HG03342 (cell line): ENCODE results near the gene NAB1.
"Not testable (repeated sequence)": the region's sequence is repeated elsewhere in the genome, so short reads cannot be mapped to it uniquely, and the experiment has no call there.

Experiments
- ATAC-seq: cut with Tn5 transposase; IDR thresholded peaks from one replicate; pipeline ENCODE4 v1.9.1; 2021; ENCODE audit warnings: mild to moderate bottlenecking, moderate library complexity; ENCODE audit not compliant: unreplicated experiment

NAB1 gene

GRCh38 chr2:190708650-190709049 lies 59.8 kb downstream of the NAB1 start:
- ATAC-seq: not testable (repeated sequence)

GRCh38 chr2:190711069-190711468 lies 62.2 kb downstream of the NAB1 start:
- no peak for ATAC-seq

- no peak for ATAC-seq
Measured at GRCh38 chr2:190713471-190713870, 64.6 kb downstream of the NAB1 start.

GRCh38 chr2:190714958-190715357 lies 66.1 kb downstream of the NAB1 start:
- ATAC-seq: no peak

GRCh38 chr2:190716176-190716807 lies 67.4 kb downstream of the NAB1 start:
- ATAC-seq: no peak

- ATAC-seq: no peak
Measured at GRCh38 chr2:190717306-190717705, 68.4 kb downstream of the NAB1 start.

- ATAC-seq: no peak
Measured at GRCh38 chr2:190717764-190718651, 69.1 kb downstream of the NAB1 start.

GRCh38 chr2:190718652-190719526 lies 70.0 kb downstream of the NAB1 start:
- ATAC-seq: peak; percentile 65

GRCh38 chr2:190720276-190720675 lies 71.4 kb downstream of the NAB1 start:
- no peak for ATAC-seq

GRCh38 chr2:190720691-190721090 lies 71.8 kb downstream of the NAB1 start:
- no peak for ATAC-seq

- peak; percentile 51 for ATAC-seq
Measured at GRCh38 chr2:190722061-190722759, 73.3 kb downstream of the NAB1 start.

GRCh38 chr2:190722835-190723234 lies 74.0 kb downstream of the NAB1 start:
- ATAC-seq: peak; percentile 3

- no peak for ATAC-seq
Measured at GRCh38 chr2:190723397-190724090, 74.7 kb downstream of the NAB1 start.

GRCh38 chr2:190726255-190726654 lies 77.4 kb downstream of the NAB1 start:
- no peak for ATAC-seq

- no peak for ATAC-seq
Measured at GRCh38 chr2:190736355-190736754, 87.5 kb downstream of the NAB1 start.

- no peak for ATAC-seq
Measured at GRCh38 chr2:190740449-190740848, 91.6 kb downstream of the NAB1 start.
